OCI-M2 (cell line): ENCODE measurements around the gene IQSEC1.

ENCODE experiments used
- DNase-seq: peaks from one replicate; lab custom pipeline; 2025; ENCODE audit not compliant: unreplicated experiment; lab: John Stamatoyannopoulos, UW

IQSEC1 gene

DNA sequence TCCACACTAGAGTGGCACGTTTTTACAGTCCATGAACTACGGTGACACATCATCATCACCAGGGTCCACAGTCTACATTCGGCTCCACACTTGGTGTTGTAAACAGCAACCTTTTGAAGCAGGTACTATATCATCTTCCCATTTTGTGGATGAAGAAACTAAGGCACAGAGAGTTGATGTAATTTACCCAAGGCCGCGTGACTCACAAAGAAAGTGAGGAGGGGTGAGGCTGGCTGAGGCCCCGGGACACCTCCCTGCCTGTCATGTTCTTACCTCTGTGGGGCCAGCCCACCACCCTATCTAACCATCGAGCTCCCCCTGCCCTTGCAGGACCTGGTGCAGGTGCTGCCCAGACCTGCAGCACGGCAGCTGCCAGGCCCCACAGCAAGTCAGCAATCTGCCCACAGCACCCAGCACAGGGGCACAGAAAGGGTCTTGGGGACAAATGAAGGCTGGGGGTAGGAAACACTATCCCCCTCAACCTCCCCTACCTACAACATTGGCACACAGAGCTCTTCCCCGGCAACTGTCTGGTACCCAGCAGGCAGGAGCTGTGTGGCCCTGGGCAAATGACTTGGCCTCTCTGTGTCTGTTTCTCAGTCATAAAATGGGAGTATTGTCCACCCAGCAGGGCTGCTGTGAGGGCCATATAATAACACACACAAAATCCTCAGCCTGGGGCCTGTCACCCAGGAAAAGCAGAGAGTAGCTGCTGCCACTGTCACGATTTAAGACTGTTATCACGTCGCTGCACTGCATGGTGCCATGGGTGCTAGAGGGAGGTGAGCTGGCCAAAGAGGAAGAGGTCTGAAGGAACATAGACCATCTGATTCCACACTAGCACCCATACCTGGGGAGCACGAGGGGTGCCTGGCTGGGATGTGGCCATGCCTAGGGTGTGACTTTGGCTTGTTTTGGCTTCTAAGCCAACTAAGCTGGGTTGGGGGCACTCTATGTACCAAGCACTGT, 115.1 kb downstream of the IQSEC1 start:
- DNase-seq, result no peak

GRCh38 chr3:12957339-12957738, 115.9 kb downstream of the IQSEC1 start:
- no peak for DNase-seq

- DNase-seq, result no peak
These were observed 116.9 kb downstream of the IQSEC1 start for GRCh38 chr3:12956316-12956660.

- DNase-seq, result no peak
These were observed 117.4 kb downstream of the IQSEC1 start for GRCh38 chr3:12955651-12956315.

DNA sequence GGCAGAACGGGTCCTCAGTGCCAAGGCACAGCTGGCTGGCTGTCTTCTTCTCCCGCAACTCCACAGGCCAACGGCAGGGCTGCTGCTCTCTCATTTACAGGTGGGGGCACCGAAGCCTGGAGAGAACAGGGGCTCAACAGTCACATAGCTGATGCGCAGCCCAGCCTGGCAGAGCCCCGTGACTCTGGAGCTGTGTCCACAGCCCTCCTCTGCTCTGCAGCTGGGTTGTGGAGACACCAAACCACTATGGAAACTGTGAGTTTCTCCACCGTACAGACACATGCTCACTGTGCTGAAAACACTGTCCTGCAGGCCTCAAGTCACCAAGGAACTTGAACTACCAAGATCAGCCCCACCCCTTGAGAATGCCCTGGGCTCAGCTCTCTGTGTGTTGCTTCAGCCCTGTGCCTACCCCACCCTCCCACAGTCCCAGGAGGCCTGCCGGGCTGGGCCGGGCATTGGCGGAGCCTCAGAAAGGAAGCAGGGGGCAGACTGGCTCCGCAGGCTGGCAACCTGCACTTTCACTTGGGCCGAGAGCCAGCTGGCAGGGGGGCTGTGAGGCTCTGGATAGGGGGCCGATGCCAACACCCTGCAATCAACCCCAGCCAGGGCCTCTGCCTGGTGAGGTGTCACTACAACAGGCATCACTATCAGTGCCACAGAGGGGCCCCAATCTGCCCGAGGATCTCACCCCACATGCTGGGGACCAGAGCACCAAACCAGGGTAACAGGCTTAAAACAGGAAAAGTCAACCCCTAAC, 118.2 kb downstream of the IQSEC1 start:
- no peak for DNase-seq

- no peak for DNase-seq
These were observed 119.0 kb downstream of the IQSEC1 start for GRCh38 chr3:12954180-12954579.

DNA sequence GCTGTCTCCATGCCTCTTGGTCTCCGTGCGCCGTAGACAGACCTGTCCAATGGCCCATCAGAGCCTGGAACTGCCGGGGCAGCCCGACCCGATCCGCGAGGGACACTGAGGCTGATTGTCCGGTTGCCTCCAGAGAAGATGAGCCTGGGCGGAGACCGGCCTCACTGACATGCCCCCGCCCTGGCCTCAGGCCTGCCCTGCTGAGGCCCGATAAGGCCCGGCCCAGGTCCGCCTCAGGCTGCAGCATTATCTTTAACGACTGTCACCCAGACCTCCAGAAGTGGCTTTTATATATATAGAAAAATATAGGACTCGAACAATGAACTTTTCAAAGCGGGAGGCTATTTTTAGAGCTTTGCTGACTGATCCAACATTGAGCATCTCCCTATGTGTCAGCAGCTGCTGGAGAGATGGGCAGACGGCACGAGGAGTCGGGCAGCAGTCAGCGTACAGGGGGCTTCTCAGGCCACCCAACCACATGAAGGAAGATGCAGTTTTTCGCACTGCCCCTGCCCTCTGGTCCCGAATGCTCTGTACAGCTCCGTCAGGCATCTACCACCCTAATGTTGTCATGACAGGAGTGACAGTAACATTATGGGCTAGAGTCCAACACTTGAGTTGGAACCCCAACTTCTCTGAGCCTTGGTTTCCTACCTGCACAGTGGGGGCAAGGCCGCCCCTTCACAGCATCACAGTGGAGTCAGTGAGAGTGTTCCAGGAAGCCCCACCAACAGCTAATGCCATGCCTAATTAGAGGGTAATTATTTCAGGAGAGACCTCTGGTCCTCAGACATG, 119.8 kb downstream of the IQSEC1 start:
- DNase-seq, result peak; percentile 89

DNA sequence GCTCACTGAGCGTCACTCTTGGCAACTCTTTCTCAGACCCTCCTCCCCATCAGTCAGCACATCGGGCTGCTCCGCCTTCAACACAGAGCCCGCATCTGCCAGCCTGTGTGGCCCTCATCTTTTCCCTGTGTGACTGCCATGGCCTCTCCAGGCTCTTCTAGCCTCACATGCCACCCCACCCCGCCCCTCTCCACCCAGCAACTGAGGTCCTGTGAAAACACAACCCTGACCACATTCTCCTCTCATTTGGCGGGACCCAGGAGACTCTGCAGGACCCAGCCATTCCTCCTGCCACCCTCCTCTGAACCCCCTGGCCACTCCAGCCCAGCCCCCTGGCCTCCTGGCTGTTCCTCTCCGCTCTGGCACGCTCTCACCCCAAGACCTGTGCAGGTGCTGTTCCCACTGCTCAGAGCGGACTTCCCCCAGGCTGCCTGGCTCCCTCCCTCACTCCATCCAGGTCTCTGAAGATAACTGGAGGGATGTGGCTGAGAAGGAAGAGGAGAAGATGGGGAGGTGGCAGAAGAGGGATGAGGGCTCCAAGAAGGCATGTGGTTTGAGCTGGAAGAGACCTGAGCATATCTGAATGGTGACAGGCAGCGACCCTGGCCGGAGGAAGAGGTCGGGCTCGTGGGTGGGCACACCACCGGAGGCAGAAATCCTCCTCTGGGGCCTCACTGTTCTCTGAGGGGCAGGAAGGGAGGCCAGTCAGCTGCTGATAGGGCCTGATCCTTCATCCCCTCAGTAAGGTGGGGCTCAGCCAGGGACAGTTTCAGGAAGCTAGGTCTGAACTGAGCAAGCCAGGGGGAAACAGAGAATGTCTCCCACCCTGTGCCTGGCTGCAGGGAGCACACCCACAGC, 120.7 kb downstream of the IQSEC1 start:
- peak; percentile 83 for DNase-seq

DNA sequence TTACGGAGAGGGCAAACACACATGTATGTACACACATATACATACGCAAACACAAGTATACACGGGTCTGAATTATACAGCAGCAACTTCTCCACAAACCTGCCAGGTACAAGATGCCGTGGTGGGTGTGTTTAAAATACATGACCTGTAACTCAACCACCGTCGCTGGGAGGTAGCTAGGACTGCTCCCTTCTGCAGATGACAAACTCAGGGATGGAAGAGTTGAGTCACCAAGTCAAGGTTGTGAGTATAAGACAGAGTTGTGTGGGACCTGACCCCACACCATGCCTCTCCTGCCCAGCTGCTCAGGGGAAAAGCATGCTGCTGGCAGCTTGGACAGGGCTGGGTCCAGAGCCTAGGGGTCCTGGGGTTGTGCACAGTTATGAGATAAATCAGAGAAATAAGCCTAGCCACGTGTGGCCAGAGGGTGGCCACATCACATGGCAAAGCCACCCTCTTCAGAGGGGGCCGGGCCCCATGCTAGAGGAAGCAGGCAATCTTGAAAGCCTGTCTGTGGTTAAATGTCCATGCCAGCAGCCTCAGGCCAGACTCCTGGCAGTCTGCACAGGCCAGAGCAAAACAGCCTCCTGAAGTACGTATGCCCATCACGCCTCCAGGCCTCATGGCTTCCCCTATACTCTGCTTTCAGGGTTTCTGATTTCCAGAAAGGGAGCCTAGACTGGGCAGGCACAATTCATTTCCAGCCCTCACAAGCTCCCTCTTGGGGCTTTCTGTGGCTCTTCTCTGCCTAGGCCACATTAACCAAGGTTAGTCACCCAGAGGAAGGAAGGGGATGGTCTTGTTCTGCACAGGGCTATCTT, 124.1 kb downstream of the IQSEC1 start:
- DNase-seq, result no peak

GRCh38 chr3:12948371-12948770, 124.9 kb downstream of the IQSEC1 start:
- DNase-seq, result no peak

GRCh38 chr3:12947504-12948369, 125.5 kb downstream of the IQSEC1 start:
- no peak for DNase-seq

DNA sequence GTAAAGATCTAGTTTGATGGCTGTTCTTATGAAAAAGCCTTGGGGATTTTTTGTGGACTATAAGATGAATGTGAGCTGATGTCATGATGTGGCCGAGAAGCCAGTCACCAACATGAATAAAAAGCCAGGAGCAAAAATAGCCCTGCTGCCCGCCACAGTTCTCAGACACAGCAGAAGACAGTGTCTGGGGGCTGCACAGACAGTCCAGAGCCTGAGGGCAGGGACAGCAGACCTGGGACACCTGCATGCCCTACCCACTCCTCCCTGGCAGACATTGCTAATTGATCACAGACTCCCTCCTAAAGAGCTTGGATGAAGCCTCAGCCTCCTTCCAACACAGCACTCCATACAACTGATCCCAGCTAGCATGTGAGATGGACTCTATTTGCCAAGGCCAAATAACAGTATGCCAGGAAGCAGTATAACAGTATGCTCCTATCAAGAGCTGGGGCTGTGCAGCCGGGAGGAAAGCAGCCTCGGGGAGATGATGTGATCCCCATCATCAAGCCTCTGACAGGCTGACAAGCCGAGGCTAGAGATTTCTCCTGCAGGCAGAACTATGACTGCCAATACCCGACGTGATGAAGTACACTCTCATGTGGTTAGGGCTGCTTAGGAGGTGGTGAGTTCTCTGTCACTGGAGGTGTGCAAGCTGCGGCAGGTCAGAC, 126.4 kb downstream of the IQSEC1 start:
- DNase-seq, result no peak

DNA sequence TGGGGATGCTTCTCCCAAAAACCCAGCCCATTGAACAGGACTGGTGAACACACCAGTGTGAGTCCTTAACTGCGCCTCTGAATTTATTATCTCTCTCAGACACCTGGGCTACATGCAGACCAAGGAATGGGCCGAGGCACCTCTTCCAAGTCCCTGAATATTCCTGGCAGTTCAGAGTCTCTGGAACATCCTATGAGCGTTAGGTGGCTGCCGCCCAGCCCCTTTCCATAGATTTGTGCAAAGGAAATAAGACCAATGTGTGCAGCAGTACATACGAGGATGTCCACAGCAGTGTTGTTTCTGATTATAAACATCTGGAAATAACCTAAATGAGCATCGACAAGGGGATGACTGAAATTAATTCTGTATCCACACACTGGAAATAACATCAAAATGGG, 127.0 kb downstream of the IQSEC1 start:
- no peak for DNase-seq

DNA sequence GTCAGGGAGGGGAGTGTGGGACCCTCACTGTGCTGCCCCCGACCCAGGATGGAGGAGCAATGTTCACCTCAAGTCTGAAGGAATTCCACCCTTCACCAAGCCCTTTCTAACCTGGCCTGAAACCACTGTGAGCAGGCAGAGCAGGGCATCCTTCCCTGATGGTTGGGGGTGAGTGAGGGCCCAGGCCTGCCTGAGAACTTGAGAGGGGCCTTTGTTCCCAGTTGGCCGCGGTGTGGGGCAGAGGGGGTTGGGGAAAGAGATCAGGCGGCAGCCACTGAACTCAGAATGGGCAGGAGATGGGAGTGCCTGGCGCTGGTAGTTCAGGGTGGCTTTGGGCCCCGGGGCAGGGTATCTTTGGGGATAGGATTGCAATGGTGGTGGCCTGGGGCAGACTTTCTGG, 128.4 kb downstream of the IQSEC1 start:
- DNase-seq, result no peak

GRCh38 chr3:12944413-12944812, 128.8 kb downstream of the IQSEC1 start:
- DNase-seq, result no peak

GRCh38 chr3:12943124-12944021, 129.9 kb downstream of the IQSEC1 start:
- DNase-seq, result no peak
